Measurements from ENCODE around the gene NXPE3. TPM values are rescaled to one million over a fixed set of nuclear protein-coding genes. Genes with fewer than 3 reads are reported as not detected.

The NXPE3 gene
- polyA plus RNA-seq, 3 donors: 14.6 to 35.8 (median 19.8) TPM

- H3K36me3 ChIP-seq (replicated peaks in 1 of 2; ENCODE audit: control insufficient read depth in 1 of 2, insufficient read depth in 2 of 2, low read length in 2 of 2): peaks cover 7 to 22% of the 10 kb centered on the region in 2 donors
- H3K4me2 ChIP-seq (replicated peaks; ENCODE audit: extremely low read depth, low read length, poor library complexity, severe bottlenecking): no peak overlapping the region
- peak overlapping the region in 1 of 7 donors; percentile 50 for H3K27ac Mint-ChIP-seq
- TF ChIP-seq CTCF (IDR thresholded peaks at IDR 0.05): no peak
- no peaks in the 10 kb centered on the region for H3K9me3 Mint-ChIP-seq
- H3K27me3 Mint-ChIP-seq (ENCODE audit: low read depth in 3 of 3): peaks cover 0 to 2% (median 0%) of the 10 kb centered on the region in 3 donors
- H3K27ac ChIP-seq (ENCODE audit: low read depth in 1 of 2, low read length in 2 of 2): no peak overlapping the region
- no peaks in the 10 kb centered on the region for H3K79me2 ChIP-seq (ENCODE audit: insufficient read depth, low read length)
- peaks cover 25% of the 10 kb centered on the region for H3K4me1 Mint-ChIP-seq
- intact Hi-C loops (cut with micrococcal nuclease): no loop called here
- no peak overlapping the region for H3K9ac ChIP-seq (ENCODE audit: insufficient read depth, low read length, poor library complexity, severe bottlenecking)
- H3K27me3 ChIP-seq (ENCODE audit: control insufficient read depth in 2 of 2, insufficient read depth in 2 of 2, low read length in 2 of 2): no peaks in the 10 kb centered on the region
- no peak for DNase-seq
- H3K4me3 ChIP-seq (replicated peaks in 1 of 3; ENCODE audit: low read depth in 2 of 3, low read length in 3 of 3): no peak overlapping the region
- peaks cover 8 to 11% of the 10 kb centered on the region in 2 donors for H3K4me1 ChIP-seq (ENCODE audit: control insufficient read depth in 1 of 2, insufficient read depth in 2 of 2, low read length in 2 of 2)
- peaks cover 16% of the 10 kb centered on the region for H4K20me1 ChIP-seq (ENCODE audit: insufficient read depth, low read length)
- H3K4me3 Mint-ChIP-seq: no peak overlapping the region
- H3K36me3 Mint-ChIP-seq: peaks cover 25 to 31% of the 10 kb centered on the region in 2 donors
- 21% methylated on average over 2 of the region's 5 CpGs for WGBS (ENCODE audit: insufficient coverage)
- H2AFZ ChIP-seq (ENCODE audit: insufficient read depth, low read depth, low read length, poor library complexity, severe bottlenecking): no peak overlapping the region
- H3K9me3 ChIP-seq (replicated peaks in 1 of 2; ENCODE audit: control insufficient read depth in 1 of 2, insufficient read depth in 1 of 2, low read length in 2 of 2): no peaks in the 10 kb centered on the region
Measured at GRCh38 chr3:101865751-101866509, 86.9 kb downstream of the NXPE3 start.

GRCh38 chr3:101867511-101867910 is 88.5 kb downstream of the NXPE3 start:
- Histone ChIP-seq H3K79me2 (ENCODE audit: insufficient read depth, low read length) (no peaks in the 10 kb centered on the region), H3K4me3 (replicated peaks in 1 of 3; ENCODE audit: low read depth in 2 of 3, low read length in 3 of 3) (no peak overlapping the region), H3K9me3 (replicated peaks in 1 of 2; ENCODE audit: control insufficient read depth in 1 of 2, insufficient read depth in 1 of 2, low read length in 2 of 2) (no peaks in the 10 kb centered on the region), H2AFZ (ENCODE audit: insufficient read depth, low read depth, low read length, poor library complexity, severe bottlenecking) (no peak overlapping the region), H3K4me1 (ENCODE audit: control insufficient read depth in 1 of 2, insufficient read depth in 2 of 2, low read length in 2 of 2) (peaks cover 13 to 14% of the 10 kb centered on the region in 2 donors), H3K4me2 (replicated peaks; ENCODE audit: extremely low read depth, low read length, poor library complexity, severe bottlenecking) (no peak overlapping the region), H4K20me1 (ENCODE audit: insufficient read depth, low read length) (no peaks in the 10 kb centered on the region), H3K27me3 (ENCODE audit: control insufficient read depth in 2 of 2, insufficient read depth in 2 of 2, low read length in 2 of 2) (no peaks in the 10 kb centered on the region), H3K27ac (ENCODE audit: low read depth in 1 of 2, low read length in 2 of 2) (no peak overlapping the region), H3K36me3 (replicated peaks in 1 of 2; ENCODE audit: control insufficient read depth in 1 of 2, insufficient read depth in 2 of 2, low read length in 2 of 2) (peaks cover 0 to 6% of the 10 kb centered on the region in 2 donors), H3K9ac (ENCODE audit: insufficient read depth, low read length, poor library complexity, severe bottlenecking) (no peak overlapping the region)
- H3K4me1 Mint-ChIP-seq: peaks cover 26% of the 10 kb centered on the region
- no peaks in the 10 kb centered on the region for H3K9me3 Mint-ChIP-seq
- peak overlapping the region in 3 of 7 donors; percentile 7 to 63 (median 36) for H3K27ac Mint-ChIP-seq
- peaks cover 0 to 2% (median 0%) of the 10 kb centered on the region in 3 donors for H3K27me3 Mint-ChIP-seq (ENCODE audit: low read depth in 3 of 3)
- H3K4me3 Mint-ChIP-seq: no peak overlapping the region
- intact Hi-C loops (cut with micrococcal nuclease): no loop called here
- TF ChIP-seq CTCF (IDR thresholded peaks at IDR 0.05): no peak
- DNase-seq: no peak
- peaks cover 10 to 15% of the 10 kb centered on the region in 2 donors for H3K36me3 Mint-ChIP-seq

Measured in CD14-positive monocyte (primary cell).